ENCODE measurements around the gene ARIH2. TPM values are rescaled to one million over a fixed set of nuclear protein-coding genes. Genes with fewer than 3 reads are reported as not detected.

ARIH2 gene
- total and polyA plus RNA-seq, 2 experiments from 2014 or later: 76.4 to 118 TPM

GRCh38 chr3:49007068-49007770, 88.6 kb downstream of the ARIH2 start, which contains the start of gene WDR6:
Gene WDR6, plus strand, starts transcription at chr3:49007391. Its CDS starts 41 bp downstream, at chr3:49007432.
- peaks cover 30% of the 10 kb centered on the region for H4K20me1 ChIP-seq (replicated peaks; ENCODE audit: insufficient read depth)
- H2AFZ ChIP-seq: peak within 1 kb of the TSS; percentile 88
- peaks cover 3% of the 10 kb centered on the region; the same call in 2 of the 3 replicates for H3K9me3 Mint-ChIP-seq
- no peaks in the 10 kb centered on the region for H3K27me3 ChIP-seq (ENCODE audit: insufficient read depth)
- peak within 1 kb of the TSS; percentile 98 for H3K4me3 Mint-ChIP-seq
- H3K4me3 ChIP-seq: peak within 1 kb of the TSS; percentile 99
- no peaks in the 10 kb centered on the region; the same call in 1 of the 2 replicates for H3K9me2 ChIP-seq (ENCODE audit: insufficient read depth)
- H3K4me2 ChIP-seq: peak within 1 kb of the TSS; percentile 95
- peaks cover 8% of the 10 kb centered on the region; the same call in 1 of the 2 replicates for H3K36me3 ChIP-seq (ENCODE audit: insufficient read depth)
- TF ChIP-seq POLR2AphosphoS5 (IDR thresholded peaks at IDR 0.05; ENCODE audit: low read depth) (peak; percentile 99), EZH2 (IDR thresholded peaks at IDR 0.05; ENCODE audit: low read depth, unreplicated experiment) (no peak), ETS1 (IDR thresholded peaks at IDR 0.05) (peak; percentile 63; the same call in 1 of the 2 replicates), ZNF331 (CRISPR knock-in tag; IDR thresholded peaks at IDR 0.05; ENCODE audit: low read depth) (no peak), CTCF (conservative IDR thresholded peaks at IDR 0.05; ENCODE audit: low read depth in 2 of 2) (peak; percentile 49 to 52), CREB1 (CRISPR knock-in tag; IDR thresholded peaks at IDR 0.05; ENCODE audit: low read depth) (peak; percentile 76), JUNB (IDR thresholded peaks at IDR 0.05; ENCODE audit: unreplicated experiment) (no peak), REST (IDR thresholded peaks at IDR 0.05; ENCODE audit: unreplicated experiment) (no peak), NANOG (IDR thresholded peaks at IDR 0.05; ENCODE audit: borderline replicate concordance) (no peak)
- peaks cover 20% of the 10 kb centered on the region for H3K36me3 Mint-ChIP-seq (ENCODE audit: low read depth)
- H3K27ac ChIP-seq (ENCODE audit: low read depth): peak within 1 kb of the TSS; percentile 100
- H3K4me1 ChIP-seq (ENCODE audit: insufficient read depth): peaks cover 9% of the 10 kb centered on the region
- H3K4me1 Mint-ChIP-seq: peaks cover 15% of the 10 kb centered on the region
- ATAC-seq (peak; percentile 89), DNase-seq (ENCODE audit: low spot score) (peak; percentile 99)
- peaks cover 12% of the 10 kb centered on the region for H3K27me3 Mint-ChIP-seq (ENCODE audit: insufficient read depth, low read depth, poor library complexity)
- peak within 1 kb of the TSS; percentile 100 for H3K27ac Mint-ChIP-seq
- 0 out of 2 replicates have a peak, but pooled peaks cover 5% of the 10 kb centered on the region for H3F3A ChIP-seq (replicated peaks; ENCODE audit: low read depth)
- H3K79me2 ChIP-seq (replicated peaks; ENCODE audit: insufficient read depth): peaks cover 48% of the 10 kb centered on the region
